SU-DHL-6 (cell line): Measurements from ENCODE around the gene C4orf51.

Source experiments
- EZH2phosphoT487 ChIP-seq: fragments of 200-600 bp; sonication (generic), shearing (Covaris generic); conservative IDR thresholded peaks from 2 replicates; pipeline ENCODE4 v1.6.1; 2018; ENCODE audit warnings: mild to moderate bottlenecking, antibody characterized with exemption, low read length, moderate library complexity, mixed read lengths
- TF ChIP-seq, protein P1 (sequence below): fragments of 200-600 bp; sonication (generic); IDR thresholded peaks from one replicate; pipeline ENCODE4 v1.5.1; 2017; ENCODE audit warnings: antibody characterized with exemption, mild to moderate bottlenecking, low read length, moderate library complexity; ENCODE audit not compliant: insufficient read depth, poor library complexity, severe bottlenecking

DNA sequence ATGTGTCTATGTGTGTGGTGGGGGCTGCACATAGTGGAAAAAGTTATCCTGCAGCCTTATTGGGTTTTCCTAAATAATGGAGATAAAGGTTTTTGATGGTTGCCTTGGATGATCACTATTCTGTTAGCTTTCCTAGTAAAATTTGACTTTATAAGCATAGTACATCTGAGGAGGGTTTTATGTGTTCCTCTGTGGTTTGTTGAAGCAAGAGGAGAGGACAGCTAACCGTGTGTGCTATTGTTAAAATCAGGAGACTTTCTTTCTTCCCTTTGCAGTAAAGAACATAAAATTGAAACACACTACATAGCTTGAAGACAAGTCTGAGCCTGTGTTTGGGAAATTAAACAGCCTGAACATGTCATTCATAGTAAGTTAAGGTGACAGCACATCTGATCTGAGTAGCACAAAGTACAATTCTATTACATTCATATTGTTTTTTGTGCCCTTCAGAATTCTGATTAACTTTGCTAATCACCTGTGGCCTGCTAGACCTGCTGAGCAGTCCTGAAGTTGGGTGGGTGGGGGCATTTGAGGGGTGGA lies 36.8 kb downstream of the C4orf51 start:
- TF ChIP-seq EZH2phosphoT487: no peak
- TF ChIP-seq, protein P1, sequence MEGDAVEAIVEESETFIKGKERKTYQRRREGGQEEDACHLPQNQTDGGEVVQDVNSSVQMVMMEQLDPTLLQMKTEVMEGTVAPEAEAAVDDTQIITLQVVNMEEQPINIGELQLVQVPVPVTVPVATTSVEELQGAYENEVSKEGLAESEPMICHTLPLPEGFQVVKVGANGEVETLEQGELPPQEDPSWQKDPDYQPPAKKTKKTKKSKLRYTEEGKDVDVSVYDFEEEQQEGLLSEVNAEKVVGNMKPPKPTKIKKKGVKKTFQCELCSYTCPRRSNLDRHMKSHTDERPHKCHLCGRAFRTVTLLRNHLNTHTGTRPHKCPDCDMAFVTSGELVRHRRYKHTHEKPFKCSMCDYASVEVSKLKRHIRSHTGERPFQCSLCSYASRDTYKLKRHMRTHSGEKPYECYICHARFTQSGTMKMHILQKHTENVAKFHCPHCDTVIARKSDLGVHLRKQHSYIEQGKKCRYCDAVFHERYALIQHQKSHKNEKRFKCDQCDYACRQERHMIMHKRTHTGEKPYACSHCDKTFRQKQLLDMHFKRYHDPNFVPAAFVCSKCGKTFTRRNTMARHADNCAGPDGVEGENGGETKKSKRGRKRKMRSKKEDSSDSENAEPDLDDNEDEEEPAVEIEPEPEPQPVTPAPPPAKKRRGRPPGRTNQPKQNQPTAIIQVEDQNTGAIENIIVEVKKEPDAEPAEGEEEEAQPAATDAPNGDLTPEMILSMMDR: no peak
